Right renal cortex interstitium (tissue), 3 donors: ENCODE data around the gene DNAH11. TPM values are rescaled to one million over a fixed set of nuclear protein-coding genes. Genes with fewer than 3 reads are reported as not detected.

Experiments used
- DNase-seq, 3 donors: peaks; one replicate each; pipeline ENCODE4 v3.0.0-alpha.2; 2013; ENCODE audit warnings: low read depth in 3 of 3, low spot score in 2 of 3
- polyA plus RNA-seq, 3 donors: library from polyadenylated mRNA; unstranded; fragments of 120-200 nt; gene quantifications; one replicate each; pipeline ENCODE4 v1.2.1, GENCODE V29; 2013; ENCODE audit not compliant: insufficient read length in 3 of 3

Gene DNAH11
- polyA plus RNA-seq, 3 donors: 1.6 to 2.2 (median 1.9) TPM

DNA sequence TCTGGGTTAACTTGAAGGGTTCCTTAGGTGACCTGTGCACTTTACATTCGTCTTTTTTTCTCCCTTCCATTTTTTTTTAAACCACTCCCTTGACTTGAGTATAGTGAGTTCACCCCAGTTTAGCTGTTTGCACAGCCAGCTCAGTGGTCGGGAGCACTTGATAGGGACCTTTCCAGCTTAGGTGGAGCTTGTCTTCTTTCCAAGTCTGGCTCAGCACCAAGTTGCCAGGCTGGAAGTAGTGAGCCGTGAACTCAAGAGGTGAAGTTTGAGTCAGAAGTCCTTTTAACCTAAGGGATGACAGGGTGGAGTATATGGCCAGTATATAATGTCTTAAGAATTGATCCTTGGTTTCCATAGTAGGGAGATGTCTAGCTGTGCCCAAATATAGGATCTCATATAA is 7.2 kb downstream of the DNAH11 start:
- DNase-seq: no peak

DNA sequence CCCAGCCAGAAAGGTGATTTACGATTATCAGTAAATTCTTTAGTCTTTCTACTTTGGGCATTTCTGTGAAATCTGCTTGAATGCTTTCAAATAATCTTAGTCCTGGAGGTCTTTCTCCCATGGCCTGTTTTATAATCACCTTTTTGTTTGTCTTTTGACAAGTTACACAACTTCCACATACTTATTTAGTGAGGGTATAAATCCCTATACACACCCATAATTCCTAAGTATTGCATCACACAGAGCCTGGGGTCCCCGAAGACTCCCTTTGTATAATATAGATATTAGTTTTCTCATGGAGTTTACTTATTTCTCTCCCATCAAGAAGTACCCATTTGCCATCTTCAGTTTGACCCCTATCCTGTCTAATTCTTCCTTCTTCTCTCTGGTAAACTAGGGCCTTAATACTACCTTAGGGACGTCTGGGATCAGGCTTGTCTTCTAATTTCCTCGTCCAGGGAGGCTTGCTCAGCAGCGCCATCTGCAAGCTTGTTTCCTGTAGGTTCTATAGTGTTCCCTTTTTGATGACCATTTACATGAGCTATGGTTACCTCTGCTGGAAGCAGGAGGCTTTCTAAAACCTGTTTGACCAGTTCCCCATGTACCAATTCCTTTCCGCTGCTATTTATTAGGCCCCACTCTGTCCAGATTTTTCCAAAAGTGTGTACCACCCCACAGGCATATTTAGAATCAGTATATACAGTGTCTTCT is 8.1 kb downstream of the DNAH11 start:
- DNase-seq: no peak

- no peak for DNase-seq
These were observed 19.5 kb downstream of the DNAH11 start for GRCh38 chr7:21562385-21562784.

DNA sequence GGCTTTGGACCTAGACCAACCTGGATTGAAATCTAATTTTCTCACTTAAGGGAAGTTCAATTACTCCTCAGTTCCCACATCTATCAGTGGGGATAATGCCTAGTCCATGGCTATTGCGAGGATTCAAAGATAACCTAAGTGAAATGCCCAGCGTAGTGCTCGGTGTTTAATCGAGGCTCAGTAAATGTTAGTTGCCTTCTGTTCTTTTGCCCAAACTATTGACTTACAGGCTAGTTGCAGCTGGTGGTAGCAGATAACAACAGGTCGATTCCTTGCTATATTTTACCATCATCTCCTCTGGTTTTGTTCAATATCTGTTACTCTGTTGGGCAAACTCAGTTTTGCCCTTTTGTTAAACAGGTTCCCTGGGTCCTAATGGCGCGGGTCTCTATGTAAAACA is 22.8 kb downstream of the DNAH11 start:
- no peak for DNase-seq

GRCh38 chr7:21566094-21566493 is 23.3 kb downstream of the DNAH11 start:
- no peak for DNase-seq

GRCh38 chr7:21568762-21569161 is 25.9 kb downstream of the DNAH11 start:
- DNase-seq: no peak

- no peak for DNase-seq
These were observed 29.8 kb downstream of the DNAH11 start for GRCh38 chr7:21572331-21573313.

DNA sequence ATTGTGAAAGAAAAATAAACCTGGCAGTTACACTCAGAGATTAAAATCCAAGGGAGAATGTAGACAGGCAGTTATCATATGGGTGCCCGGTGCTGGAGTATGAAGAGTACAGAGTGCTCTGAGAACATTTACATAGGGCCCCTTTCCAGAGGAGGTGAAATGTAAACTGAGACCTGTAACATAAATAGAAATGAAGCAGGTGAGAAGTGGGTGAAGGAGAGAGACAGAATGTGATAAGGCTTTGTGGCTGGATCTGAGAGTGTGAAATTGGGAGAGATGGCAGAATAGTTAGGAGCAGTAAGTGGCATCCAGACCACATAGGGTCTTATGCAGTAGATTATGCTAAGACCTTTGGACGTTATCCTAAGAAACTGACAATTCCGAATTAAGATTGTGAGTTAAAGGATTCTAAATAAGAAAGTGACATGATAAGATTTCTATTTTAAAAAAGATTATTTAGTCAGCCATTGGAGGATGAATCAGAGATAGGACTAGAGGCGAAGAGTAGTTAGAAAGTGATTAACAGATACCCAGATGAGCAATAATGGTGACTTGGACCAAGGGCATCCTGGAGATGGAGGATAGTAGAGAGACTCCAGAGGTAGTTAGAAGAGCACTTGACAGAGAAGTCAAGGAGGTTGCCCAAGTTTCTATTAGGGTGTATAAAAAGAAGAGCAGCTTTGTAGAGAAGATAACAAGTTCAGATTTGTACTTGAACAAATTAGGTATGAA is 36.7 kb downstream of the DNAH11 start:
- DNase-seq: no peak

GRCh38 chr7:21580073-21580521 is 37.3 kb downstream of the DNAH11 start:
- DNase-seq: no peak

GRCh38 chr7:21585070-21585724 is 42.4 kb downstream of the DNAH11 start:
- no peak for DNase-seq

DNA sequence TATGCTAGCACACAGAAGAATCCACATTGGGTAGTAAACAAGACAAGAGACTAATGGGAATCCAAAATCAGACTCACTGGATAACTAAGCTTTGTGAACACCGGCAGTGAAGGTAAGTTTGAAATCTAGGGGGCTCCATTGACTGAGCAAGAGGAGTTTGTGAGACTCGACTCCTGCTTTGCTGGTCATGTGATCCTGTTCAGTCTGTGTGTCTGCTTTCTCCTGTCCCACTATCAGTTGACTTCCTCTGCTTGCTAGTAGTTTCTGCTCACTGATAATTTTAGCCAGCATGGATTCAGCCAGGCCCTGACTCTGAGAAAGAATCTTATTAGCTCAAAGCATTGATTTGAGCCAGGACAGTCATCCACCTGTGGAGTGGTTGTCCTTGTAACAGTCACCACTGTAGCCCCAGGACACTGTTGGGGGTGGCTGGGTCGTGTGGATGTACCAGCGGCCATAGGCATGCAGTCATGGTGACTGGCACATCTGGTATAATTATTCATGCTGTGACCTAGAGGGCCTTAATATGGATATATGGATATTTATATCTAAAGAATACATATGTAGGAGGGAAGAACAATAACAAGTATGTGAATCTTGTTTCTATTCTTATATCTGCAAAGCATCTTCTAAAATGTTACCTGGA is 44.4 kb downstream of the DNAH11 start:
- DNase-seq: no peak

DNA sequence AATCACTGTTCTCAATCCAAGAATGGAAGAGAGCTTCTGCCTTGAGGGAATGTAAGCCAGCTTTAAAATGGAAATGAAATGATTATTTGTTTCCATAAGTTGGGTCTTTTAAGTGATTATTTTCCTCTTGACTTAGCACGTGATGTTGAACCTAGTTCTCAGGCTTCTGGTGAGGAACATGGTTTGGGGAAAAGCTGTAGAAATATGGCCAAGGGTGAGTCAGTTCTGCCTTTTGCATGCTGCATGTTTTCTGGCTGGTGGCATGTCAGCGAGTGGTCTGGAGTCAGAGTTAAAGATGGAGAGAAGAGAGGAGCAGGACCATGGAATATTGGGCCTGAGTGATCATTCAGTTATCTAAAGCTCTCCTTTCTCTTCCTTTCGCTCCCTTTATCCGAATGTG is 54.0 kb downstream of the DNAH11 start:
- no peak for DNase-seq

DNA sequence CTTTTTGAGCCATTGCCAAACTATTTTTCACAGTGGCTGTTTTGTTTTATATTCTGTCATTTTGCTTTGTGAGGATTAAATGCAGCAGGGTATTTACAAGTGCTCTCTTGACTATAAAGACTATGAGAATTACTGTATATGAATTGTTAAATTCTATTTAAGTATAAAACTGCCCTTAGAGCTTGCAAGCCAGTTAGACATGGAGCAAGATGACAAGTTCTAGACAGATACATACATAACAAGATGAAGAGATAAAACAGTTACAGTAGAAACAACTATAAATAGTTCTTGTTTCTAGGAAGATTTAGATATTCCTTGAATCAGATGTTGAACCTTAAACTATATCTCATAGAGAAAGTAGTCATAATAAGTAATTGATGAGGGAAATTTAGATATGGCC is 60.6 kb downstream of the DNAH11 start:
- no peak for DNase-seq

DNA sequence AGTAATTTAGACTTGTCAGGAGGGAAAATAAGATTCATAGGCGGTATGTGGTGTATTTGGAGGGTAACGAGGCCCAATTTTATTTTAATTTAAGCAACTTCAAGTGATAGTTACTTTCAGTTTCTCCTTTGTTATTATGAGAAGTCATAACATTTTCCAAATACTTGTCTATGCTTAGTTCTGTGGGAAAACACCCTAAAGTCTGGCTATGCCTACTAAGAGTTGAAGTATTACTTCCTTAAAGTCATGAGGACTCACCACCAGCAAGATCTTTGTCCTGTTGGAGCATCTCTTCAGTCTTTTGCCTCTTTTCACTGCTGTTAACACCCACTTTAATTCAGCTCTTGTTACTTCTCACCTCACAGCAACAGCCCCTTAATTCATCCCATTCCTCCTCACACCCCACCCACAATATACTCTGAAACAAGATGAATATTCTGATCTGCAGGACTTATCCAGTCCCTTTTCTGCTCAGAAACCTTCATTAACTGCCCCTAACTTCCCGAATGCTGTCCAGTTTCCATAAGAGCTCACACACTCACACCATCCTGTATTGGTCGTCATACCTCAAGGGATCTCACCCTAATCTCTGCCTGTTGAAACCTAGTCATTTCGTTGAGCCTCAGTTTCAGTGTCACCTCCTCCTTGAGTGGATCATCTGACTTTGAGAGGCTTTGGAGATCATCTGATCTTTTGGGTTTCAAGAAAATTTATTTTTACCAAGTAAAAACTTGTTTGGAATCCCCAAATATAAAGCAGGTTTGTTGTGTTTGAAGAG is 61.3 kb downstream of the DNAH11 start:
- DNase-seq: no peak

GRCh38 chr7:21605008-21605585 is 62.3 kb downstream of the DNAH11 start:
- DNase-seq: no peak

DNA sequence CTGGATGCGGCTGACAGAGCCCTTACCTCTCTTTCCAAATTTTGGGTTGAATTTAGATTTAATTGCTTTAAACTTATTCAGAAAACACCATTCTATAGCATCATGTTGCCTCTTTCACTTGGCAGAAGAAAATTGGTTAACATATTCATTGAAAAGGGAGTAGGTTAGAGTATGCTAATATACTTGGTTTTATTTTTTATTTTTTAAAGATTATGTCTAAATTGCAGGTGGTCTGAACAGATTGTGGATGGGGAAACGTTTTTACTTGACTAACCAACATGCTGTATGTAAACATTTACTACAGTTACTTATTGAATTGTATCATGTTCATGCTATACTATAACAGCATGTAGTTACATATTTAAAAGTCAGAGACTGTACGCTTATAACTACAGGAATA is 65.6 kb downstream of the DNAH11 start:
- no peak for DNase-seq

DNA sequence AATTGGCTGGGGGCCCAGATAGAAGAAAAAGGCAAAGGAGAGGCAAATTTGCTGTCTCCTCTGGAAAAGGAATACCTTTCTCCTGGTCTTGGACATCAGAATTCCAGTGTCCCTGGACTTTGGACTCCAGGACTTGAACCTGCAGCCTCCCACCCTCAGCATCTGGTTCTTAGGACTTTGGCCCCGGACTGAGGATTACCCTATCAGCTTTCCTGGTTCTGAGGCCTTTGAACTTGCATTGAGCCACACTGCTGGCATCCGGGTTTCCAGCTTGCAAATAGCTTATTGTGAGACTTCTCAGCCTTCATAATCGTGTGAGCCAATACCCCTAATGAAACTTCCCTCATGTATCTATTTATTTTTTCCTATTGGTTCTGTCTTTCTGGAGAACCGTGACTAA is 68.3 kb downstream of the DNAH11 start:
- no peak for DNase-seq

GRCh38 chr7:21616091-21616490 is 73.3 kb downstream of the DNAH11 start:
- DNase-seq: no peak
